Testis (tissue), 5 donors: ENCODE data around the gene BZW2. TPM values are rescaled to one million over a fixed set of nuclear protein-coding genes. Genes with fewer than 3 reads are reported as not detected.
A peak's percentile ranks its signal among the peaks of the same experiment; 100 is the strongest.

Experiments
- DNase-seq: peaks from one replicate; pipeline ENCODE4 v3.0.0-alpha.2; 2019
- H3K27ac ChIP-seq, 2 donors: fragments of 200-600 bp; sonication (generic); one replicate each; pipeline ENCODE4 v1.5.1; 2019
- H3K27me3 ChIP-seq: fragments of 200-600 bp; sonication (generic); one replicate; pipeline ENCODE4 v1.5.1; 2019
- H3K36me3 ChIP-seq: fragments of 200-600 bp; sonication (generic); one replicate; pipeline ENCODE4 v1.5.1; 2017; ENCODE audit warnings: low read depth; ENCODE audit errors: missing control alignments
- H3K4me1 ChIP-seq: fragments of 200-600 bp; sonication (generic); one replicate; pipeline ENCODE4 v1.5.1; 2019
- H3K4me3 ChIP-seq, 2 donors: fragments of 200-600 bp; sonication (generic); one replicate each; pipeline ENCODE4 v1.5.1; 2017 to 2019
- H3K9me3 ChIP-seq: fragments of 200-600 bp; sonication (generic); one replicate; pipeline ENCODE4 v1.5.1; 2017
- POLR2A ChIP-seq: fragments of 450-650 bp; IDR thresholded peaks from one replicate; pipeline ENCODE4 v1.6.1; 2017; ENCODE audit warnings: antibody characterized with exemption, mild to moderate bottlenecking, moderate library complexity
- WGBS, 2 donors: methylation state at CpG; one replicate each; pipeline ENCODE4 v1.1.5; 2018; 5-methylcytosine and 5-hydroxymethylcytosine counted together
- intact Hi-C: fragments of 100-400 bp; cut with DNase I; formaldehyde crosslinking; loops from one replicate; pipeline ENCODE4 v1.15.1; 2023; ENCODE audit warnings: low total_unique reads
- long read RNA-seq, 2 donors: transcript quantifications; one replicate each; lab custom pipeline, GENCODE V29; 2026
- polyA plus RNA-seq: library from polyadenylated mRNA; stranded (reverse); fragments of 350-450 nt; fragmentation: Illumina TruSeq; extraction: RNeasy Lipid Tissue Mini Kit (QIAGEN cat#74804); gene quantifications from one replicate; pipeline ENCODE4 v1.2.3, GENCODE V29; 2014; ENCODE audit warnings: low read depth, low replicate concordance; ENCODE audit not compliant: insufficient read depth
- total RNA-seq, 2 donors: library from RNA; depleted of rRNA; stranded (reverse); fragments of >200 nt; gene quantifications; one replicate each; pipeline ENCODE4 v1.2.3, GENCODE V29; 2016
- TF ChIP-seq, protein P1 (sequence below), 3 experiments: fragments of 450-650 bp in 2 of 3; fragments of 200-600 bp in 1 of 3; sonication (generic) in 1 of 3; IDR thresholded peaks; one replicate each; pipeline ENCODE4 v1.5.1; 2016 to 2019; ENCODE audit warnings: antibody characterized with exemption in 3 of 3, mild to moderate bottlenecking in 2 of 3, moderate library complexity in 1 of 3

BZW2 gene
- total RNA-seq (10 to 100 TPM; 25.8 to 36.5 TPM), polyA plus RNA-seq (23.2 TPM)
- long read RNA-seq, donor 1, transcript BZW2-201 (12 exons, 1,860 nt): major isoform, 18 of 19 reads
- long read RNA-seq, donor 1, partial matches to known transcripts: 0 of 19 reads
- long read RNA-seq, donor 1, other reads (novel, unspliced or antisense): 0 of 19 reads
- long read RNA-seq, donor 2, transcript BZW2-201 (12 exons, 1,860 nt): major isoform, 9 of 13 reads
- long read RNA-seq, donor 2, partial matches to known transcripts: 0 of 13 reads
- long read RNA-seq, donor 2, other reads (novel, unspliced or antisense): 0 of 13 reads

DNA sequence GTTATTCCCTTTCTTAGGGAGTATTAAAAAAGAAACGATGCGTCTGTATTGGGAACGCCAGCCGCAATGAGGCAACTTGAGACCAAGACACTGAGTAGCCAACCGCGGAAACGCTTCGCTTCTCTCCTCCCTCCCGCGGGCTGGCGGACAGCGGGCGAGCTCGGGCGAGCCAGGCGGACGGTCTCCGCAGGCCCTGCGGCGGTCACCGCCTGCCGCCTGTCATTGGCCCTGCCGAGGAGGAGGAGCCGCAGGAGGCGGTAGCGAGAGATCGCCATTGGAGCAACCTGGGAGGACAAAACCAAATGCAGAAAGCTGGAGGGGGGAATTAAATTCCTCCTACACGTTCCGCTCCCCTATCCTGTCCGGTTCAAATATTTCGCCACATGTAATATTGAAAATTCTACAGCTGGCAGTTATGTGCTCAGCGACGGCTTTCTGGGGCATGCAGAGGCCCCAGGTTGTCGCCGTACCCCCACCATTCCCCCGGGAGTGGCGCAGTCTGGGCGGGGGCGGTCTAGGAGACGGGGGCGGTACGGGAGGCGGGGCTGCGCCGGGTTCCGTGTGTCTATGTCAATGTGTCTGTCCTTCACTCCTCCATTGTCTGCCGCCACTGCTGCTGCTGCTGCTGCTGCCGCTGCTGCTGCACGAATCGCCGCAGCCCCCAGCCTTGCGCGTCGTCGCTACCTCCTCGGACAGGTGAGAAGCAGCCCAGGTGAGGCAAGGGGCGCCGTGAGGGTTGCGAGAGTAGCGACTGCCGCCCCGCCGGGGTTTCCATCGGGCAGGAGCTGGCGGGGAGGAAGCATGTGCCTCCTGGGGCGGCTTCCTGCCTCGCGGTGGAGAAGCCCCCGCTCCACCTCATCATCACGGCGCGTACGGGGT, at the start of gene BZW2, which contains the start of gene ANKMY2:
Gene BZW2, plus strand, starts transcription at position 589 of the 879 bp plus-strand sequence. CDS start 19,263 bp downstream, outside the sequence.
Gene ANKMY2, minus strand, starts transcription at position 162 of the 879 bp plus-strand sequence. CDS start 181 bp downstream, outside the sequence.
- Histone ChIP-seq H3K9me3 (no peaks in the 10 kb centered on the region), H3K27ac (peak within 1 kb of the TSS; percentile 87 to 93), H3K27me3 (no peaks in the 10 kb centered on the region), H3K36me3 (no peaks in the 10 kb centered on the region), H3K4me1 (peaks cover 18% of the 10 kb centered on the region), H3K4me3 (peak within 1 kb of the TSS; percentile 78 to 94)
- DNase-seq: peak; percentile 96
- peak; percentile 86 for TF ChIP-seq POLR2A
- TF ChIP-seq, protein P1, sequence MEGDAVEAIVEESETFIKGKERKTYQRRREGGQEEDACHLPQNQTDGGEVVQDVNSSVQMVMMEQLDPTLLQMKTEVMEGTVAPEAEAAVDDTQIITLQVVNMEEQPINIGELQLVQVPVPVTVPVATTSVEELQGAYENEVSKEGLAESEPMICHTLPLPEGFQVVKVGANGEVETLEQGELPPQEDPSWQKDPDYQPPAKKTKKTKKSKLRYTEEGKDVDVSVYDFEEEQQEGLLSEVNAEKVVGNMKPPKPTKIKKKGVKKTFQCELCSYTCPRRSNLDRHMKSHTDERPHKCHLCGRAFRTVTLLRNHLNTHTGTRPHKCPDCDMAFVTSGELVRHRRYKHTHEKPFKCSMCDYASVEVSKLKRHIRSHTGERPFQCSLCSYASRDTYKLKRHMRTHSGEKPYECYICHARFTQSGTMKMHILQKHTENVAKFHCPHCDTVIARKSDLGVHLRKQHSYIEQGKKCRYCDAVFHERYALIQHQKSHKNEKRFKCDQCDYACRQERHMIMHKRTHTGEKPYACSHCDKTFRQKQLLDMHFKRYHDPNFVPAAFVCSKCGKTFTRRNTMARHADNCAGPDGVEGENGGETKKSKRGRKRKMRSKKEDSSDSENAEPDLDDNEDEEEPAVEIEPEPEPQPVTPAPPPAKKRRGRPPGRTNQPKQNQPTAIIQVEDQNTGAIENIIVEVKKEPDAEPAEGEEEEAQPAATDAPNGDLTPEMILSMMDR (IDR thresholded peaks at IDR 0.05): no peak
- 0% methylated on average over 32 to 70 of the region's 73 CpGs for WGBS, 2 donors
- intact Hi-C loops: no loop called here

DNA sequence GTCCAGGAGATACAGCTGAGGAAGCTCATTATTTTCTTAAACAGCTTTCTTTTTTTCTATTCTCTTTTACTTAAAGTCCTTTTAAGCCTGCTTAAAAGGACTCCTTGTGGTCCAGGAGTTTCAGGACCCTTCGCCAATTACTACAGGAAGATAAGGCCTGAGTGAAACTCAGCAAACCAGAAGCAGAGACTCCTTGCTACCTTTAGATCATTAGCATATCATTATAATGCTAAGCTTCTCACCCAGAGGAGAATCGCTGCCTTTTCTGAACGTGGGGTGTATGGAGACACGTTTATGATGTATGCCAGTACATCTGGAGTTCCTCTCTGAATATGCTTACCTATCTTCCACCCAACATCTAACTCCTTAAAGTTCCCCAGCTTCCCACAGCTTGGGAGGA, 48.0 kb upstream of the BZW2 start:
- no peaks in the 10 kb centered on the region for H3K9me3 ChIP-seq
- H3K4me3 ChIP-seq: no peak overlapping the region
- no peak for TF ChIP-seq POLR2A
- TF ChIP-seq, protein P1 (IDR thresholded peaks at IDR 0.05): no peak
- intact Hi-C loops: no loop called here
- H3K27me3 ChIP-seq: no peaks in the 10 kb centered on the region
- WGBS, 2 donors: 58% methylated on average over 4 of the region's 4 CpGs
- no peak overlapping the region for H3K27ac ChIP-seq
- no peak for DNase-seq
- no peaks in the 10 kb centered on the region for H3K4me1 ChIP-seq
- no peaks in the 10 kb centered on the region for H3K36me3 ChIP-seq

DNA sequence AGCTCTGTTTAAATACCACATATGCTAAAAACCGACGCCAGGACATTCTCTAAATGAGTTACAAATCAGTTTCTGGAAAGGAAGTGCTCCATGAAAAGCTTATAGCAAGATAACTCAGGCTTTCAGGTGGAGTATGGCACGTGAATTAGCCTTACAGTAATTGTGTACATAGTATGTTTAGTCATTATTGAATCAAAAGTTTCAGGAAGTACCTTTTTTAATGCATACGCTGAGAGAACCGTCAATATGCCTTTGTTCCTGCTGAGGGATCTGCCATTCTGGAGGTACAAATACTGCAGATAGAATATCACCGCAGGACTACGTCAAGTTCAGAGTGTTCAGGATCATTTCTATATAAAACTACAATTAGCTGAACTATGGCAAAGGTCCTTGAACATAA, 46.1 kb upstream of the BZW2 start:
- Histone ChIP-seq H3K4me3 (no peak overlapping the region), H3K9me3 (no peaks in the 10 kb centered on the region), H3K4me1 (no peaks in the 10 kb centered on the region), H3K27ac (no peak overlapping the region), H3K27me3 (no peaks in the 10 kb centered on the region), H3K36me3 (no peaks in the 10 kb centered on the region)
- TF ChIP-seq, protein P1 (IDR thresholded peaks at IDR 0.05): no peak
- no peak for TF ChIP-seq POLR2A
- intact Hi-C loops: no loop called here
- WGBS, 2 donors: 87 to 93% methylated on average over 7 of the region's 7 CpGs
- no peak for DNase-seq

DNA sequence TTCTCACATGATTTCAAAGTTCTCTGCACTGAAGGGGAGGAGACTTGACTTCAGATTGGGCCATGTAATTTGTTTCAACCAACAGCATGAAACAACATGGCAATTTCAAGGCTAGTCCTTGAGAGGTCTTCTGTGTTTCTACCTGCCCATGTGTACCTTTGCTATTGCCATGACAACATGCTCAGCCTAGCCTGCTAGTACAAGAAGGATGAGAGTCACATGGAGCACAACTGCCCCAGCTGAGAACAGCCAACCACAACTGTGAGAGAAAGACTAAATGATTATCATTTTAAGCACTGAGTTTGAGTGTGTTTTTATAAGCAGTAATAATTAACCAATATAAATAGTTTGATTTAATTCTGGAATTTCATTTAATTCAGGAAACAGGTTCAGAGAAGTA, 42.3 kb upstream of the BZW2 start:
- Histone ChIP-seq H3K27ac (no peak overlapping the region), H3K9me3 (no peaks in the 10 kb centered on the region), H3K36me3 (no peaks in the 10 kb centered on the region), H3K4me3 (no peak overlapping the region), H3K4me1 (no peaks in the 10 kb centered on the region), H3K27me3 (no peaks in the 10 kb centered on the region)
- DNase-seq: no peak
- intact Hi-C loops: no loop called here
- TF ChIP-seq POLR2A: no peak
- TF ChIP-seq, protein P1 (IDR thresholded peaks at IDR 0.05): no peak
